Astrocyte (in vitro differentiated cells and primary cell): ENCODE measurements around the gene PIK3C2G. TPM values are rescaled to one million over a fixed set of nuclear protein-coding genes. Genes with fewer than 3 reads are reported as not detected.

Source experiments
- DNase-seq: peaks from one replicate; pipeline ENCODE4 v3.0.0-alpha.2; 2010; ENCODE audit warnings: low read depth
- FAIRE-seq: peaks from 2 replicates; lab custom pipeline; 2011; peaks lifted over from hg19 to GRCh38; lab: Jason Lieb, UNC
- H2AFZ ChIP-seq: 2 replicates; pipeline ENCODE4 v1.6.0; 2012; ENCODE audit warnings: low read depth, low read length, inconsistent platforms
- H3K27ac ChIP-seq: 2 replicates; pipeline ENCODE4 v1.5.1; 2011; ENCODE audit warnings: low read depth, low read length, inconsistent platforms
- H3K27me3 ChIP-seq: 2 replicates; pipeline ENCODE4 v1.6.0; 2011; ENCODE audit warnings: low read length, inconsistent platforms; ENCODE audit not compliant: insufficient read depth
- H3K36me3 ChIP-seq: 2 replicates; pipeline ENCODE4 v1.5.1; 2011; ENCODE audit warnings: low read length, inconsistent platforms; ENCODE audit not compliant: insufficient read depth
- H3K4me1 ChIP-seq: 2 replicates; pipeline ENCODE4 v1.5.1; 2011; ENCODE audit warnings: low read length, inconsistent platforms; ENCODE audit not compliant: insufficient read depth
- H3K4me2 ChIP-seq: 2 replicates; pipeline ENCODE4 v1.6.0; 2012; ENCODE audit warnings: low read length, inconsistent platforms
- H3K4me3 ChIP-seq: 2 replicates; pipeline ENCODE4 v1.5.1; 2011; ENCODE audit warnings: low read depth, mild to moderate bottlenecking, low read length, inconsistent platforms; ENCODE audit not compliant: insufficient read depth
- H3K79me2 ChIP-seq: 2 replicates; pipeline ENCODE4 v1.6.0; 2012; ENCODE audit warnings: mild to moderate bottlenecking, low read length, inconsistent platforms; ENCODE audit not compliant: insufficient read depth
- H3K9ac ChIP-seq: 2 replicates; pipeline ENCODE4 v1.6.0; 2012; ENCODE audit warnings: mild to moderate bottlenecking, low read length, inconsistent platforms
- H3K9me3 ChIP-seq: 2 replicates; pipeline ENCODE4 v1.5.1; 2012; ENCODE audit warnings: low read depth, mild to moderate bottlenecking, low read length, inconsistent platforms; ENCODE audit not compliant: insufficient read depth
- H4K20me1 ChIP-seq: 2 replicates; pipeline ENCODE4 v1.6.0; 2012; ENCODE audit warnings: low read length, inconsistent platforms; ENCODE audit not compliant: insufficient read depth
- H3K27ac Mint-ChIP-seq: one replicate; pipeline ENCODE4 v1.8.0; 2021; ENCODE audit warnings: mild to moderate bottlenecking, mixed read lengths; ENCODE audit not compliant: unreplicated experiment
- H3K27me3 Mint-ChIP-seq: one replicate; pipeline ENCODE4 v1.8.0; 2021; ENCODE audit warnings: low read depth, mixed read lengths; ENCODE audit not compliant: unreplicated experiment
- H3K36me3 Mint-ChIP-seq: one replicate; pipeline ENCODE4 v1.8.0; 2021; ENCODE audit warnings: low read depth, mixed read lengths; ENCODE audit not compliant: unreplicated experiment
- H3K4me1 Mint-ChIP-seq: one replicate; pipeline ENCODE4 v1.8.0; 2021; ENCODE audit warnings: low read depth, mixed read lengths; ENCODE audit not compliant: unreplicated experiment
- H3K4me3 Mint-ChIP-seq: one replicate; pipeline ENCODE4 v1.8.0; 2021; ENCODE audit warnings: mild to moderate bottlenecking, moderate library complexity, mixed read lengths; ENCODE audit not compliant: unreplicated experiment
- H3K9me3 Mint-ChIP-seq: one replicate; pipeline ENCODE4 v1.8.0; 2021; ENCODE audit warnings: mild to moderate bottlenecking, mixed read lengths; ENCODE audit not compliant: unreplicated experiment
- CTCF ChIP-seq: IDR thresholded peaks from 2 replicates; pipeline ENCODE4 v1.5.1; 2011; ENCODE audit warnings: low read depth, mild to moderate bottlenecking, inconsistent platforms, low read length, moderate library complexity; ENCODE audit not compliant: insufficient read depth
- EZH2 ChIP-seq: IDR thresholded peaks from 2 replicates; pipeline ENCODE4 v1.6.1; 2012; ENCODE audit warnings: mild to moderate bottlenecking, low read length, inconsistent platforms; ENCODE audit not compliant: insufficient read depth
- total RNA-seq: library from RNA; stranded (reverse); gene quantifications from 2 replicates; pipeline ENCODE4 v1.2.1, GENCODE V29; 2021

PIK3C2G gene
- total RNA-seq, 1 donor from 2014 or later: 0.05 TPM

GRCh38 chr12:18261906-18262305 is 588 bp downstream of the PIK3C2G start:
- H3K36me3 Mint-ChIP-seq: no peaks in the 10 kb centered on the region
- no peak for TF ChIP-seq EZH2
- no peak for TF ChIP-seq CTCF
- H3K9me3 Mint-ChIP-seq: no peaks in the 10 kb centered on the region
- Histone ChIP-seq H3K36me3 (no peaks in the 10 kb centered on the region), H3K9me3 (no peaks in the 10 kb centered on the region), H3K4me3 (no peak overlapping the region), H2AFZ (peak overlapping the region; percentile 32), H3K27me3 (no peaks in the 10 kb centered on the region), H3K79me2 (no peaks in the 10 kb centered on the region), H3K27ac (no peak overlapping the region), H4K20me1 (no peaks in the 10 kb centered on the region), H3K4me2 (peak overlapping the region; percentile 51), H3K4me1 (peaks cover 4% of the 10 kb centered on the region), H3K9ac (no peak overlapping the region)
- no peak for DNase-seq
- H3K27me3 Mint-ChIP-seq: no peaks in the 10 kb centered on the region
- H3K27ac Mint-ChIP-seq: no peak overlapping the region
- peaks cover 2% of the 10 kb centered on the region for H3K4me1 Mint-ChIP-seq
- FAIRE-seq: no peak
- H3K4me3 Mint-ChIP-seq: no peak overlapping the region

- H3K4me3 Mint-ChIP-seq: no peak overlapping the region
- no peak for FAIRE-seq
- Histone ChIP-seq H4K20me1 (no peaks in the 10 kb centered on the region), H3K36me3 (no peaks in the 10 kb centered on the region), H3K27me3 (no peaks in the 10 kb centered on the region), H3K4me1 (peaks cover 4% of the 10 kb centered on the region), H3K27ac (no peak overlapping the region), H3K9me3 (no peaks in the 10 kb centered on the region), H3K9ac (no peak overlapping the region), H3K4me3 (no peak overlapping the region), H2AFZ (no peak overlapping the region), H3K79me2 (no peaks in the 10 kb centered on the region), H3K4me2 (peak overlapping the region; percentile 51)
- H3K27me3 Mint-ChIP-seq: no peaks in the 10 kb centered on the region
- peaks cover 2% of the 10 kb centered on the region for H3K4me1 Mint-ChIP-seq
- DNase-seq: no peak
- H3K36me3 Mint-ChIP-seq: no peaks in the 10 kb centered on the region
- H3K9me3 Mint-ChIP-seq: no peaks in the 10 kb centered on the region
- TF ChIP-seq CTCF (no peak), EZH2 (no peak)
- no peak overlapping the region for H3K27ac Mint-ChIP-seq
These were observed 1.2 kb downstream of the PIK3C2G start for GRCh38 chr12:18262514-18262913.

- H3K4me3 Mint-ChIP-seq: no peak overlapping the region
- no peak overlapping the region for H3K4me2 ChIP-seq
- H3K27me3 Mint-ChIP-seq: no peaks in the 10 kb centered on the region
- DNase-seq (no peak), FAIRE-seq (no peak)
- no peak overlapping the region for H3K27ac ChIP-seq
- H3K9ac ChIP-seq: no peak overlapping the region
- peaks cover 4% of the 10 kb centered on the region for H3K4me1 Mint-ChIP-seq
- no peaks in the 10 kb centered on the region for H3K9me3 ChIP-seq
- no peak overlapping the region for H2AFZ ChIP-seq
- peaks cover 4% of the 10 kb centered on the region for H3K4me1 ChIP-seq
- H3K27ac Mint-ChIP-seq: no peak overlapping the region
- no peak overlapping the region for H3K4me3 ChIP-seq
- no peaks in the 10 kb centered on the region for H3K79me2 ChIP-seq
- no peaks in the 10 kb centered on the region for H4K20me1 ChIP-seq
- H3K36me3 Mint-ChIP-seq: no peaks in the 10 kb centered on the region
- no peaks in the 10 kb centered on the region for H3K36me3 ChIP-seq
- no peaks in the 10 kb centered on the region for H3K9me3 Mint-ChIP-seq
- no peaks in the 10 kb centered on the region for H3K27me3 ChIP-seq
- TF ChIP-seq EZH2: no peak
- no peak for TF ChIP-seq CTCF
These were observed 3.3 kb downstream of the PIK3C2G start for GRCh38 chr12:18264581-18265075.
